ENCODE results near the gene USP24. TPM values are rescaled to one million over a fixed set of nuclear protein-coding genes. Genes with fewer than 3 reads are reported as not detected.

USP24 gene, protein sequence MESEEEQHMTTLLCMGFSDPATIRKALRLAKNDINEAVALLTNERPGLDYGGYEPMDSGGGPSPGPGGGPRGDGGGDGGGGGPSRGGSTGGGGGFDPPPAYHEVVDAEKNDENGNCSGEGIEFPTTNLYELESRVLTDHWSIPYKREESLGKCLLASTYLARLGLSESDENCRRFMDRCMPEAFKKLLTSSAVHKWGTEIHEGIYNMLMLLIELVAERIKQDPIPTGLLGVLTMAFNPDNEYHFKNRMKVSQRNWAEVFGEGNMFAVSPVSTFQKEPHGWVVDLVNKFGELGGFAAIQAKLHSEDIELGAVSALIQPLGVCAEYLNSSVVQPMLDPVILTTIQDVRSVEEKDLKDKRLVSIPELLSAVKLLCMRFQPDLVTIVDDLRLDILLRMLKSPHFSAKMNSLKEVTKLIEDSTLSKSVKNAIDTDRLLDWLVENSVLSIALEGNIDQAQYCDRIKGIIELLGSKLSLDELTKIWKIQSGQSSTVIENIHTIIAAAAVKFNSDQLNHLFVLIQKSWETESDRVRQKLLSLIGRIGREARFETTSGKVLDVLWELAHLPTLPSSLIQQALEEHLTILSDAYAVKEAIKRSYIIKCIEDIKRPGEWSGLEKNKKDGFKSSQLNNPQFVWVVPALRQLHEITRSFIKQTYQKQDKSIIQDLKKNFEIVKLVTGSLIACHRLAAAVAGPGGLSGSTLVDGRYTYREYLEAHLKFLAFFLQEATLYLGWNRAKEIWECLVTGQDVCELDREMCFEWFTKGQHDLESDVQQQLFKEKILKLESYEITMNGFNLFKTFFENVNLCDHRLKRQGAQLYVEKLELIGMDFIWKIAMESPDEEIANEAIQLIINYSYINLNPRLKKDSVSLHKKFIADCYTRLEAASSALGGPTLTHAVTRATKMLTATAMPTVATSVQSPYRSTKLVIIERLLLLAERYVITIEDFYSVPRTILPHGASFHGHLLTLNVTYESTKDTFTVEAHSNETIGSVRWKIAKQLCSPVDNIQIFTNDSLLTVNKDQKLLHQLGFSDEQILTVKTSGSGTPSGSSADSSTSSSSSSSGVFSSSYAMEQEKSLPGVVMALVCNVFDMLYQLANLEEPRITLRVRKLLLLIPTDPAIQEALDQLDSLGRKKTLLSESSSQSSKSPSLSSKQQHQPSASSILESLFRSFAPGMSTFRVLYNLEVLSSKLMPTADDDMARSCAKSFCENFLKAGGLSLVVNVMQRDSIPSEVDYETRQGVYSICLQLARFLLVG (N-terminal part only)
- 10 to 100 TPM; 53.8 to 63.7 TPM for total RNA-seq

DNA sequence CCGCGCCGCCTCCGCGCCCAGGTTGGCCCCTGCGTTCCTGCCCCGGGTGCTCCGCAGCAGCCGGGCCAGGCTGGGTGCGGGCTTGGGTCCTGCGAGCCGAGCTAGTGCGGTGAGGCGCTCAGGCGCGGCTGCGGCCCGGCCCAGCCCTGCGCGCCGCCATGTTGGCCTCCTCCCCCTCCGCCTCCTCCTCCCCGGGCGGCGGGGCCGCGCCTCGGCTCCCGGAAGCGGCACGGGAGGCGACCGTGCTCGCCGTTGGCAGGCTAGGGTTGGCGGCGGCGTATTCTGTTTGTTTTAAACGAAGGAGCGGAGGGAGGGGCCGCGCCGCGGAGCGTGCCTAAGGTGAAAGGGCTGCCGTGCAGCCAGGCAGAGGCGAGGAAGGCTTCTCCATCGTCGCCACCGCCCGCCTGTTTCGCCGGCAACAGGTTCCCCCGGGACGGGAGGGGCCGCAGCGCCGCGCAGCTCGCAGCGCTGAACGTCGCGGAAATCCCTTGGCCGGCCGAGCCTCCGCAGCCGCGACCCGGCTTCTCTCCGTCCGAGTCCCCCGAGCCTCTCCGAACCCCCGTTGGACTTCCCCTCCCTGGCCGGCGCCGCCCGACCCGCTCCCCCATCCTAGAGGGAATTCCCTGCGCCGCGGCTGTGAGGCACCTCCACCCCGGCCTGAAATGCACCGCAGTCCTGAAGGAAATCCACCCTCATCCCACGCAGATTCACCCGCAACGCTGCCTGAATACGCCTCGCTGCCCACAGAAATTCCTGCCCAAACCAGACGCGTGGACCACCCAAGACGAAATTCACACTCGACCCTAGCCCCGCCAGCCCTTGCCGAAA is at the start of gene USP24:
USP24 (minus strand) TSS at position 171 of the 828 bp plus-strand sequence. CDS start 251 bp downstream, outside the sequence.
- POLR2A ChIA-PET, result interaction anchor here (0.6 to 2.7 kb wide), 8 partner anchors 10 to 76 kb away, joined by 3 to 10 read pairs (median 5); no protein-coding TSS in a partner anchor

DNA sequence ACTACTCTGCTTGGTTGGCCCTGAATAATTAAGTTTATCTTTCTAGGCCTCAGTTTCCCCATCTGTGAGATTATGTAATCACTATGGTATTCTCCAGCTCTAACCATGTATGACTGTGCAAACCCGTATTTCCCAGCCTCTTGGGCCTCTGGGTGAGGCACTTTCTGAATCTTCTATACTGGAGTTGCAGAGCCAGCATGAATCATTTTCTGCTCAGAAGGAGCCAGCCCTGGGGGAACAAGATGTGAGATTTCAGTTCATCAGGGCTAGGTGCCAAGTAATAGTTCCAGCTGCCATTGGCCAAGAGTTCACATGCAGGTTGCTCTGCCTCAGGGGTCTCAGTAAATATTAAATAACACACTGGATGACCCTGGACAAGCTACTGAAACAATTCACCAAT is 47.7 kb upstream of the USP24 start:
- peaks cover 15% of the 10 kb centered on the region for H3K4me1 Mint-ChIP-seq
- no peak for DNase-seq
- no peak overlapping the region for H3K27ac Mint-ChIP-seq
- no peaks in the 10 kb centered on the region for H3K9me3 Mint-ChIP-seq
- H3K27me3 Mint-ChIP-seq, result peaks cover 22% of the 10 kb centered on the region
- ATAC-seq (ENCODE audit: low read depth), result no peak
- POLR2A ChIA-PET, result no interaction called here
- no peak overlapping the region for H3K4me3 Mint-ChIP-seq
- H3K36me3 Mint-ChIP-seq, result peaks cover 1% of the 10 kb centered on the region

More for the DNA sequence above, at the start of gene USP24:
- Mint-ChIP-seq H3K4me1 (peaks cover 53% of the 10 kb centered on the region), H3K27me3 (no peaks in the 10 kb centered on the region), H3K4me3 (peak within 1 kb of the TSS; percentile 91), H3K27ac (peak within 1 kb of the TSS; percentile 97), H3K36me3 (peaks cover 3% of the 10 kb centered on the region), H3K9me3 (no peaks in the 10 kb centered on the region)
- peak; percentile 89 for DNase-seq
- peak; percentile 86 for ATAC-seq (ENCODE audit: low read depth)

DNA sequence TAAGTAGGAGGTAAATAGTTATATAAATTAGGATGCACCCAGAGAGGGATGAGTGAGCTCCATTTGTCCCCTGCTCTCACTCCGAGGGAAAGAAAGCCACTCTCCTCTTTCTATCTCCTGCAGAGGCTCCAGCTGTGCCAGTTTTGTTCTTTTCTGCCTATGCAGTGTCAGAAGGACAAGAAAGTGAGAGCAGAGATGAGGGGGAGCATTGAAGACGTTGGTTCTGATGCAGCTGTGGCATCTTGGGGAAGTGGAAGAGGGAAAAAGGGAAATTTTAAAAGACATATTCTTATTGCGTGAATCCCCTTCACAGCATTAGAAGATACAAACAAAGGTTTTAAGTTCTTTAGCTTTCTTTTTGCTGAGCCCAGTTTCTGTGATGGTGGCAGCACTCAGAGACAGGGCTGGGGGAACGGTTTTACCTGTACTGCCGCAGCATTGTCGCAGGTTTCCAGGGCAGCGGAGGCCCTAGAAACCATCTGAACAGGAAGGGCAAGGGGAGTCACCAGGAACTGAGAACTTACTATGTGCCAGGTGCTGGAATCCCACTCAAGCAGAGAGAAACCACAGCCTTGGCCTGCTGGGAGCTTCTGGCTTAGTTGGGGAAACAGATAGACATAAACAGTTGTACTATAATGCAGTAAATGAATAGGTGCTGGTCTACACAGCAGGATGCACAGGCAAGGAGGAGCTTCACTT is 44.9 kb upstream of the USP24 start:
- no peaks in the 10 kb centered on the region for H3K9me3 Mint-ChIP-seq
- no peak for DNase-seq
- no peak for ATAC-seq (ENCODE audit: low read depth)
- H3K36me3 Mint-ChIP-seq, result peaks cover 1% of the 10 kb centered on the region
- no peak overlapping the region for H3K27ac Mint-ChIP-seq
- peaks cover 20% of the 10 kb centered on the region for H3K4me1 Mint-ChIP-seq
- POLR2A ChIA-PET, result no interaction called here
- no peak overlapping the region for H3K4me3 Mint-ChIP-seq
- H3K27me3 Mint-ChIP-seq, result peaks cover 15% of the 10 kb centered on the region

DNA sequence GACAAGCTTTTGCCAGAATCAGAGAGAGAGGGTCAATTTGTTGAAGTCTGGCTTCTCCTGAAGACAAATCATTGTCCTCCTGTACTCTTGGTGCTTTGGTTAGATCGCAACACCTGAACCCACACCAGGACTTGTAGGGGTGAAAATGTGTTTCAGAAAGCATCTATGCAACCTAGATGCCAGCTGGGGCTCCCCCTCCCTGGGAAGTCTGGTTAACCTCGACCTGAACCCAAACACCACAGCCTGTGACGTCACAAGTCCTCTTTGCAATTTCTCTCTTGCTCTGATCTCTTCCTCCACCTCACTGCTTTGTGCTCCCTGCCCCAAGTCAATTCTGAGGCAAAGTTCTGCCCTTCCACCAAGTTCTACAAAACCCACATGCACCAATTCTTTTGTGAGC is 42.8 kb upstream of the USP24 start:
- POLR2A ChIA-PET, result no interaction called here
- H3K27ac Mint-ChIP-seq, result peak overlapping the region; percentile 35
- H3K4me3 Mint-ChIP-seq, result peak overlapping the region; percentile 40
- peaks cover 21% of the 10 kb centered on the region for H3K4me1 Mint-ChIP-seq
- DNase-seq (peak; percentile 72), ATAC-seq (ENCODE audit: low read depth) (peak; percentile 92)
- peaks cover 10% of the 10 kb centered on the region for H3K27me3 Mint-ChIP-seq
- H3K9me3 Mint-ChIP-seq, result no peaks in the 10 kb centered on the region
- peaks cover 1% of the 10 kb centered on the region for H3K36me3 Mint-ChIP-seq

DNA sequence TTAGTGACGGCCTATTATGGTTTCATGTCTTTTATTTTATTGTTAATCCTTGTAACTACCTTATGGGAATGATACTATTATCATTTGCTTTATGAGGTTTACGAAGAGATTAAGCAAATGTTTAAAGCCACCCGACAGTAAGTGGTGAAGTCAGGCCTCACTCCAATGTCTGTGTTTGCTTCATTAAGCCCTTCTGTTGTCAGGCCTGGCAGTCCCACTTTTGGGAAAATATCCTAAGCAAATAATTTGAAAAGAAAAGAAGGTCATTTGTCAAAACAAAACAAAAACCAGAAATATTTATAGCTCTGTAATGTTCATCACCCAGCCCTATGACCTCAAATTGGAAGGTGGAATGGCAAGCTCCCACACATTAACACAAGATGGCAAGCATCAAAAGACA is 40.7 kb upstream of the USP24 start:
- Mint-ChIP-seq H3K9me3 (no peaks in the 10 kb centered on the region), H3K36me3 (no peaks in the 10 kb centered on the region), H3K27me3 (peaks cover 8% of the 10 kb centered on the region), H3K4me1 (peaks cover 27% of the 10 kb centered on the region), H3K27ac (no peak overlapping the region), H3K4me3 (no peak overlapping the region)
- DNase-seq (no peak), ATAC-seq (ENCODE audit: low read depth) (no peak)
- POLR2A ChIA-PET, result no interaction called here

DNA sequence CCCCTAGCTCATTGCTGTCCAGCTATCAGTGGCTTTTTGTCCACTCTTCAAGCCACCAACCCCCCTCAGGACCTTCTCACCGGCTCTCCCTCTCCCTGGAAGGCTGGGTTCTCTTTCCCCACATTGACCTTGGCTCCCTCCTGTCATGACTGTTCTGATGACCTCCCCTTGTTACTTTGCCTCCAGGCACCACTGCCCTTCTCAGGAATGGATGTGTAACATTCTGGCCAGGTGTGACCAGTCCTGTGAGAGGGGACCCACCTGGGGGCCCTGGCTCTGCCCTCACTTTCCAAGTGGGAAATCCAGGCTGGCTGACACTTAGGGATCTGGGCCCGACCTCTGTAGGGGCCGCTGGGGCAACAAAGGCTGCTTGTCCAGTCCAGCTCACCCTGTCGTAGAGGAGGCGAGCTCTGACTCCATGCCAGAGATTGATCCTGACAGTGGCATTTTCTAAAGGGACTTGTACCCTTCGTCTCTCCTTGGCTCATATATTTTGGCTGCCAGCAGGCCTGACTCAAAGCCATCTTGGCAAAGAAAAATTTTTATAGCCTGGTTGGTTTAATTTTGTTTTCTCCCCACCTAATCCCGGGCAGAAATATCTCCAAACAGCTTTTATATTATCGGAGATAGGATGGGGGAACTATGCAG is 37.9 kb upstream of the USP24 start:
- Mint-ChIP-seq H3K4me3 (no peak overlapping the region), H3K27ac (no peak overlapping the region), H3K36me3 (no peaks in the 10 kb centered on the region), H3K9me3 (no peaks in the 10 kb centered on the region), H3K27me3 (peaks cover 5% of the 10 kb centered on the region), H3K4me1 (peaks cover 15% of the 10 kb centered on the region)
- DNase-seq, result no peak
- POLR2A ChIA-PET, result no interaction called here
- ATAC-seq (ENCODE audit: low read depth), result no peak

DNA sequence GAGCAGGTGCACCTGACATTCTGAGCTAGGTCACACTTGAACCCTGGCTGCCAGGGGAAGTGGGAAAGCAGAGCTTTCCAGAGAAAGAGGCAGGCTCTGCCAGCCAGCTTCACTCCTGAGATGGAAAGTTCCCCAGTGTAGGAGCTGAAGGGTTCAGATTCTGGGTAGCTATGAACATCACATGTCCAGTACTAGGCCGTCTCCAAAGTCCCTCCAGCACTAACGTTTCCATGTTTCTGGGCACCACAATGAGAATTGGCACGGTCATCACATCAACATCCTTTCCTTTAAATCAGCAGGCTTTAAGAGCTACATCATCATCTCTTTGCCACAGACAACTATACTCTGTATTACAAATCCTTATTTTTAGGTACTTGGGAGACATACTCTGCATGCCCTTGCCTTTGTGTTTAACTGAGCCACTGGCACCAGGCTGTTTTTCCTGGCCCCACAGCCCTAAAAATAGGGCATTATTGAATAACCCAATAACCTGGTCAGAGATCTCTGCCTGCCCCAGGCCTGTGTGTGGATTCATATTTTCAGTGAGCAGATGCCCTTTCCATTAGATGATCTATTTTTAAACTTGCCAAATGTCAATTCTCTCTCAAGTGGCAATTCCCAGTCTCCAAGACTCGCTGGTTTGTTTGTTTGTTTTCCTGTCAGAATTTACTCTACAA is 35.4 kb upstream of the USP24 start:
- ATAC-seq (ENCODE audit: low read depth), result no peak
- peaks cover 6% of the 10 kb centered on the region for H3K27me3 Mint-ChIP-seq
- no peak overlapping the region for H3K4me3 Mint-ChIP-seq
- no peaks in the 10 kb centered on the region for H3K9me3 Mint-ChIP-seq
- H3K36me3 Mint-ChIP-seq, result no peaks in the 10 kb centered on the region
- POLR2A ChIA-PET, result no interaction called here
- no peak for DNase-seq
- H3K27ac Mint-ChIP-seq, result no peak overlapping the region
- H3K4me1 Mint-ChIP-seq, result peaks cover 7% of the 10 kb centered on the region

DNA sequence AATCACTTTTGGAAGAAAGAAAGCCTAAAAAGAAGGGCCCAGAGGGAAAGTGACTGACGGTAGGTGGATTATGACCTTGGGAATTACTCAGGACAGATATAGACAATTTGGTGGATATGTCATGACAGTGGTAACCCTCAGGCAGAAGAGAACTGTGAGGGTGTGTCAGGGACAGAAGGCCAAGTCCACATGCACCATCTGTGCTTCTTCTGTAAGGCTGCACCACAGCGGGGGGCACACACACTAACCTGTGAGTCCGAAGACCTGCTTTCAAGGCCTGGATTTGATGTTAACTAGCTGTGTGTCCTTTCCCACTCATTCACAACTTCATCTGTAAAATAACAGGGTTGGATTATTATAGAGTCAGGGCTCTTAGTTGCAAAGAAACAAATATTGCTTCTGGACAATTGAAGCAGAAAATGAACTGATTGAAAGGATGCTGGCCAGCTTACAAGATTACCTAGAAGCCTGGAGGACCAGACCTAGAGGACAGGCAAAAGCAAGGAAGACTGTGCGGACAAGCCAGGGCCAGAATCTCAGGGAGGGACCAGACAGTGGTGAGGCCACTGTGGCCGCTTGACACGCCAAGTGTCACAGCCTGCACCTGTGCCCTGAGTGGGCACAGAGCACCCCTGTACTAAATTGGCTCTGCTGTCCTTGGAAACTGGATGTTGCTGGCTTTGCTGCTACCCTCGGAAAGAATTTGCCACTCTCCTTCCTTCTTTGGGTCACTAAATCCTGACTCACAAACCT is 34.7 kb upstream of the USP24 start:
- no peak overlapping the region for H3K4me3 Mint-ChIP-seq
- no peaks in the 10 kb centered on the region for H3K36me3 Mint-ChIP-seq
- DNase-seq, result no peak
- peaks cover 6% of the 10 kb centered on the region for H3K27me3 Mint-ChIP-seq
- ATAC-seq (ENCODE audit: low read depth), result no peak
- no peaks in the 10 kb centered on the region for H3K9me3 Mint-ChIP-seq
- H3K27ac Mint-ChIP-seq, result no peak overlapping the region
- H3K4me1 Mint-ChIP-seq, result peaks cover 7% of the 10 kb centered on the region
- POLR2A ChIA-PET, result no interaction called here

DNA sequence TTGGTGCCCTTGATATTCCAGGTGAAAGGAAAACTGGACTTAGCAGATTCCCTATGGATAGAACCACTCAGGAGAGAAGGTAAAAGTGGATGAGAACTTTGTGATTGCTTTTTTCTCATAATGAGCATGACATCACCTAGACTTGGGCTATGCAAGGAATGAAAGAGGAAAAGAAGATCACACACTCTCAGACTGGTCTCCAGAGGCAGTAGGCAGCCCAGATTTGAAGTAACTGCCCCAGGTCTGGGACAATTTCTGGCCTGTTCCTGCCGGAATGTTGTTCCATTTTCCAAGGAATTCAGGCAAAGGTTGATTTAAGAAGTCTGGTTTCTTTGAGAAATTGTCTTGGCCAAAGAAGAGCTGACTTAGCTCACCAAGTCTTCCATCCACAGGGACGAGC is 31.7 kb upstream of the USP24 start:
- Mint-ChIP-seq H3K4me1 (peaks cover 4% of the 10 kb centered on the region), H3K4me3 (no peak overlapping the region), H3K27ac (no peak overlapping the region), H3K9me3 (no peaks in the 10 kb centered on the region), H3K27me3 (peaks cover 8% of the 10 kb centered on the region), H3K36me3 (no peaks in the 10 kb centered on the region)
- DNase-seq (no peak), ATAC-seq (ENCODE audit: low read depth) (no peak)
- POLR2A ChIA-PET, result no interaction called here

DNA sequence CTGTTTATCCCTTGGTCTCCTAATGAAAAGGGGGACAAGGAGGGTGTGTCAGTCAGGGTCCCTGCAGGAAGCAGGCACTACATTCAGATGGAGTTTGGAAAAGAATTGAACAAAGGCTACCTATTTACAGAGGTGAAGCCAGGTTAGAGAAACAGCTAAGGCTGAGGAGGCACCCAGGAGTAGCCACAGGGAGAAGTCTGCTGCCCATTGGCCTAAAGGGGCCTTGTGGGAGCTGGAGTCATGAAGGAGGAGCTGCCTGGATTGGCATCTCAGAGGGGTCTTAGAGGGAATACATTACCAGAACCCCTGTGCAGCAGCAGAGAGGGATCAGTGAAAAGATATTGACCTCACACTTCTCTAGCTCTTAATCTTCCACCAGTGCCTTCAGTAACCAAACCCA is 31.2 kb upstream of the USP24 start:
- Mint-ChIP-seq H3K27ac (no peak overlapping the region), H3K4me1 (peaks cover 4% of the 10 kb centered on the region), H3K4me3 (no peak overlapping the region), H3K36me3 (no peaks in the 10 kb centered on the region), H3K9me3 (no peaks in the 10 kb centered on the region), H3K27me3 (peaks cover 8% of the 10 kb centered on the region)
- POLR2A ChIA-PET, result no interaction called here
- no peak for DNase-seq
- ATAC-seq (ENCODE audit: low read depth), result no peak

DNA sequence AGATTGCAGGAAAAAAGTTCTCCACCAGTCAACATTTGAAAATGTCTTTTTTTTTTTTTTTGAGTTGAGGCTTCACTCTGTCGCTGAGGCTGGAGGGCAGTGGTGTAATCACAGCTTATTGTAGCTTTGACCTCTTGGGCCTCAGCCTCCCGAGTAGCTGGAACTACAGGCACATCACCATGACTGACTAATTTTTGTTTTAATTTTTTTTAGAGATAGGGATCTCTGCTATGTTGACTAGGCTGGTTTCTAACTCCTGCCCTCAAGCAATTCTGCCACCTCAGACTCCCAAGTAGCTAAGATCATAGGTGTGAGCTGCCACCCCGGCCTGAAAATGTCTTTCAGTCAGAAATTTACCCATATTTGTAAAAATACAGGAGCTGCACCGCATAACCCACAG is 30.6 kb upstream of the USP24 start:
- POLR2A ChIA-PET, result no interaction called here
- Mint-ChIP-seq H3K27me3 (peaks cover 8% of the 10 kb centered on the region), H3K4me1 (peaks cover 4% of the 10 kb centered on the region), H3K4me3 (no peak overlapping the region), H3K27ac (no peak overlapping the region), H3K36me3 (no peaks in the 10 kb centered on the region), H3K9me3 (no peaks in the 10 kb centered on the region)
- ATAC-seq (ENCODE audit: low read depth) (no peak), DNase-seq (no peak)

All from activated naive CD8-positive, alpha-beta T cell treated with anti-CD3 and anti-CD28 coated beads, Interleukin-2, amount 10 ng/mL, durations not matched to agents 7 days and 5 days (primary cell).